Renal pelvis (tissue), 4 donors: ENCODE measurements around the gene CBX2. TPM values are rescaled to one million over a fixed set of nuclear protein-coding genes. Genes with fewer than 3 reads are reported as not detected.
"Not testable (repeated sequence)": the region's sequence is repeated elsewhere in the genome, so short reads cannot be mapped to it uniquely, and the experiment has no call there.

ENCODE experiments used
- DNase-seq: peaks from one replicate; pipeline ENCODE4 v3.0.0-alpha.2; 2013
- polyA plus RNA-seq, 3 donors: library from polyadenylated mRNA; unstranded; fragments of 120-200 nt; gene quantifications; one replicate each; pipeline ENCODE4 v1.2.1, GENCODE V29; 2013; ENCODE audit not compliant: insufficient read length in 3 of 3

The CBX2 gene
- polyA plus RNA-seq, 3 donors = 24.3 to 37.7 (median 30.7) TPM

DNA sequence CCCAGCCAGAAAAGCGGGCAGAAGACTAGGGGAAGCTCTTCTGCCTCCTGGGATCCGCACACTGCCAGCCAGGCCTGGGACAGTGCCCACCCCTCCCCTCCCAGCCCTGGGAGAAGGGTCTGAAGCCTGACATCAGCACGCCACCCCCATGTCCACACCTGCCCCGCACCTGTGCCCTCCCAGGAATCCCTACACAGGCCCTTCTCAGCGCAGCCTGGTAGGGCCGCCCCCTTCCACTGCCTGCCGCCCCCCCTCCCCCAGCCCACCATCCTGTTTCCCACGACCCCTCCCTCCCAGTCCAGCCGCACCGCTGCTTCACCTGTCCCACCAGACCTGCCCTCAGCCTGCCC, 36.6 kb upstream of the CBX2 start:
- no peak for DNase-seq

DNA sequence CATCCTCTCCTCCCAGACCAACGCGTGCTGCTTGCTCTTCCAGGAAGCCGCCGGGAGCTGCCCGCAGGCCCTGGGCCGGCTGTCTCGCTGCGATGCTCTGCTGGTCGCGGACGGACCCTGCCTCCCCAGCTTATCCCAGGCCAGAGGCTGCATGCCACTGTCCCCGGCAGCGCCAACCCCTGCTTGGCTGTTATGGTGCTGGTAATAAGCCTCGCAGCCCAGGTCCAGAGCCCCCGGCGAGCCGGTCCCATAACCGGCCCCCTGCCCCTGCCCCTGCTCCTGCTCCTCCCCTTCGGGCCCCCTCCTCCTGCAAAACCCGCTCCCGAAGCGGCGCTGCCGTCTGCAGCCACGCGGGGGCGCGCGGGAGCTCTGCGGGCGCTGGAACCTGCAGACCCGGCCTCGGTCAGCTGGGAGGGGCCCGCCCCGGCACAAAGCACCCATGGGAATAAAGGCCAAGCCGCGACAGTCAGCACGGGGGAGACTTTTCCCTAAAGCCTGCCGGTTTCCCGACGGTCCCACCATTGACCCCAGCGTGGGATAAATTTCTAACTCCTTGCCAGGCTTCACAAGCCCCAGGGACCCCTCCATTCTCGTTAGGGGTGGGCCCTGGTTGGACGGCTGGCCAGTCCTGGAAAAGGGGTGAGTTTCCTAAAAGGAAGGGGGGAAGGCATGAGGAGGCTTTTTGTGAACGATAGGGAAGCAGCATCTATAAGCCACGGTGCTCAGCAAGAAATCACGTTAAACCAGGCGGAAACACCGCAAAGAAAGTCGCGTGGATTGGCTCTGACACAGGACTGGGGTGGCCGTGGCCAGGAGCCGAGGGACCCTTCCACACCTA, 36.0 kb upstream of the CBX2 start:
- peak; percentile 77 for DNase-seq

GRCh38 chr17:79742589-79742918, 35.4 kb upstream of the CBX2 start:
- no peak for DNase-seq

DNA sequence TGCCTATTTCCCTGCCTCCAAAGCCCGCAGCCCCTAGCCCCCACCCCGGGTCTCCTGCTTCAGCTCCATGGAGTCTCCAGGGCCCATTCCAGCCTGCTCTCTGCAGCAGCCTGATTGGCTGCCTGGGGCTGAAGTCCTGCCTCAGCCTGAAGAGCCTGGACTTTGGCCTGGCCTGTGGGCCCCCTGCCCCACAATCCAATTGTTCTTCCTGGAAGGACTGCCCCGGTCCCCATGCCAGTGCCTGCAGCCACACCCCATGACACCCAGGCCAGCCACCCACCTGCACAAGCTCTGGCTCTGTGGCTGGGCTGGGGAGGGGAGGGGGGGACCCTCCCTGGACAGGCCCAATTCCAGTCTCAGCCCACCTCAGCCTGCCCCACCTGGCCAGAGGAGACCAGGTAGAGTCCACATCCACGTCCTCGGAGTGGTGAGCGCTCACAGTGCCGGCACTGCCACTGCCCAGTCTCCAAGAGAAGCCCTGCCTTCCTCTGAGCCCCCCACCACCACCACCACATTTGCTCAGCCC, 34.9 kb upstream of the CBX2 start:
- no peak for DNase-seq

GRCh38 chr17:79743614-79744013, 34.3 kb upstream of the CBX2 start:
- no peak for DNase-seq

DNA sequence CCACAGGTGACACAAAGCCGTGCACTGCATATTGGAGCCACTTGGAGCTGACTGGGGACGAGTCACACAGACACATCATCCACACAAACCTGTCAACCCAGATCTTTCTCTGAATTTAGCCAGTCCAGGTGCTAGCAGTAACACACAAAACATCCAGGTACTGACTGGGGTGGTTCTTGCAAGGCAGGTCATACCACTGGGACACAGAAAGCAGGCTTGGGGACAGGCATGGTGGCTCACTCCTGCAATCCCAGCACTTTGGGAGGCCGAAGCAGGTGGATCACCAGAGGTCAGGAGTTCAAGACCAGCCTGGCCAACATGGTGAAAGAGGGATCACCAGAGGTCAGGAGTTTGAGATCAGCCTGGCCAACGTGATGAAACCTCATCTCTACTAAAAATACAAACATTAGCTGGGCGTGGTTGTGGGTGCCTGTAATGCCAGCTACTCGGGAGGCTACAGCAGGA, 32.3 kb upstream of the CBX2 start:
- no peak for DNase-seq

DNA sequence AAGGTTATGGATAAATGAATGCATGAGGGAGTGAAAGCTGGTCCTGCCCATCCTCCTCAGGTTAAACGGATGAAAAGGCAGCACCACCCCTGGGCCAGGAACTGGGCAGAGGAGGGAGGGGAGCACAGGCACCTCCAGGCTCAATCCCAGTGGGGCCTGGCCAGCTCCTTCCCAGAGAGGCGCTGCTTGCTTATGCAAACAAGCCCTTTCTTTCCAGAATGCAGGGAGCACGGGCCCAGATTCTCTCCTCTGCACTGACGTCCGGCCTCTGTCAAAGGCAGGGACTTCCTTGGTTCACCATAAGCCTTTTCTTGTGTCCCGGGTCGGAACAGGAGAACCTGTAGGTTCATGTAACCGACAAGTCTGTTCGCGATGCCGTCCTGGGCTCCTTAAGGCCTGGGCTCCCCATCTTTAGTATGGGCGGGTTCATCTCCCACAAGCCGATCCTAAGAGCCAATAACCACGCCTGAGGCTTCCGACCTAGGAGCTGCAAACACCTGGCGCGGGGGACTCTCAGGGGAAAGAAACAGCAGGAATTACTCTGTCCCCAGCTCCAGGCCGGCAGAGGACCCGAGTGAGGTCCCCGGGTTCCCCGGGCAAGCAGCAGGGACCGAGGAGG, 30.9 kb upstream of the CBX2 start:
- no peak for DNase-seq

- DNase-seq = no peak
These were observed 30.2 kb upstream of the CBX2 start for GRCh38 chr17:79747508-79748294.

GRCh38 chr17:79748295-79749099, 29.5 kb upstream of the CBX2 start:
- no peak for DNase-seq

GRCh38 chr17:79749156-79749815, 28.7 kb upstream of the CBX2 start:
- no peak for DNase-seq

GRCh38 chr17:79749958-79750357, 28.0 kb upstream of the CBX2 start:
- DNase-seq = no peak

DNA sequence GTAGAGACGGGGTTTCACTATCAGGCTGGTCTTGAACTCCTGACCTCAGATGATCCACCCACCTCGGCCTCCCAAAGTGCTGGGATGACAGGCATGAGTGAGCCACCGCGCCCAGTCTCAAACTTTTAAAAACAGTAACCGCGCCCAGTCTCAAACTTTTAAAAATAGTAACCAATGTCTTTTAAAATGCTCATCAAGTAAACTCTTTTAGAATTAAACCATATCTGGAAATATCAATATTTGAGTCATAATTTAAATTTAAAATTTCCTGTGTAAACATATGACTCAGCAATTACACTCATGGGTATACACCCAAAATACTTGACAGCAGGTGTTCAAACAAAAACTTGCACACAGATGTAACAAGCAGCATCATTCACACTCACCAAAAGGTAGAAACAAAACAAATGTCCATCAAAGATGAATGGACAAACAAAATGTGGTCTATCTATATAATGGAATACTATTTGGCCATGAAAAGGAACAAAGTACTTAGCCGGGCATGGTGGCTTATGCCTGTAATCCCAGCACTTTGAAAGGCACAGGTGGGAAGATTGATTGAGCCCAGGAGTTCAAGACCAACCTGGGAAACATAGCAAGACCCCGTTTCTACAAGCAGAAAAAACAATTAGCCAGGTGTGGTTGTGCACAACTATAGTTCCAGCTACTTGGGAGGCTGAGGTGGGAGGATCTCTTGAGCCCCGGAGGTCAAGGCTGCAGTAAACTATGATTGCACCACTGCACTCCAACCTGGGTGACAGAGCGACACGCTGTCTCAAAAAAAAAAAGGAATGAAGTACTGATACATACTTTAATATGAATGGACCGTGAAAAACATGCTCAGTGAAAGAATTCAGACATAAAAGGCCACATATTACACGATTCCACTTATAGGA, 27.1 kb upstream of the CBX2 start:
- no peak for DNase-seq

GRCh38 chr17:79752175-79752574, 25.8 kb upstream of the CBX2 start:
- DNase-seq = no peak

DNA sequence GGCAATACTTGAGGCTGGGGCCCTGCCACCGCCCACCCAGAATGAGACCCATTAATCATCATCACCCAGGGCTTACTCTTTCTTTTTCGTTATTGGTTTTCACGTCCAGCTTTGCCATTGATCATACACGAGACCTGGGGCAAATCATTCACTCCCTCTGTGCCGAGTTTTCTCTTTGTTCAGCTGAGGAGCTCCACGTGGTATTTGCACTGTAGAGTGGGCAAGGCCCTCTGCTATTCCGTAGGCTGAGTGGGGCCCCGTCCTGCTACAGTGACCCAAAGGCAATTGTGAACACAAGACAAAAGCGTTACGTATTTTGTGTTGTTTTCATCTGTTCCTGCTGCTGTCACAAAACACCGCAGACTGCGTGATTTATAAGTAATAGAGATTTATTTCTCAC, 23.6 kb upstream of the CBX2 start:
- no peak for DNase-seq

GRCh38 chr17:79754903-79755302, 23.0 kb upstream of the CBX2 start:
- not testable (repeated sequence) for DNase-seq

GRCh38 chr17:79755591-79755990, 22.4 kb upstream of the CBX2 start:
- no peak for DNase-seq

DNA sequence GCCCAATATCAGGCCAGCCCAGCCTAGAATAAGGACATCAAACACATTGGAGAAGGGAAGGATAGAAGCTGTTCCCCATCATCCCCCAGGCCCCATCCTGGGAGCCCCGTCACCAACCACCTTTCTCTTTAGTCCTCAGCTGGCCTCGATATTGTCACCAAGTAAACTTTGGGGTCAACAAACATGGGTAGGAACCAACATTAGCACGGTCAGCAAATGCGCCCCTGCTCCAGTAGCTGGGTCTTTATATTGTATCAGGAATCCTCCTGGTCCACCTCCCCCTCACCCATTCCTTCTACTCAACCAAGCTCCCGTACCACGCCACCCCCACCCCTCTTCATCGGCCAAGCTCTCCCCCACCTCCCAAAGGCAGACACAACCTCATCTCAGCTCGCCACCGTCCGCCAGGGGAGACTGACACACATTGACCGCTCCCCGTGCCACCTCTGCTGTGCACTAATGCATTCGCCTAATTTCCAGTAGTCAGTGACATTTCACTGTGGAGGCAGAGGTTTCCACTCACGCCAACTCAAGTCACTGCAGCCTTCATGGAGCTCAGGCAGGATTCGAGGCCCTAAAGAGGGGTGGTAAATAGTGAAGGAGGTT, 20.7 kb upstream of the CBX2 start:
- no peak for DNase-seq

DNA sequence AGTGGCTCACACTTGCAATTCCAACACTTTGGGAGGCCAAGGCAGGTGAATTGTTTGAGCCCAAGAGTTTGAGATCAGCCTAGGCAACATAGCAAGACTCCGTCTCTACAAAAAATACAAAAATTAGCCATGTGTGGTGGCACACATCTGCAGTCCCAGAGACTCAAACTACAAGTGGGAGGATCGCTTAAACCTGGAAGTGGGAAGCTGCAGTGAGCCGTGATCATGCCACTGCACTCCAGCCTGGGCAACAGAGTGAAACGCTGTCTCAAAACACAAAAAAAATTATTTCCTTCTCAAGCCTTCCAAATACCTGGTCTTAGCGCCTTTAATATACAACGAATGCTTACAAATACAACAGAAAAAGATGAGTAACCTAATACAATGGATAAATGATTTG, 19.7 kb upstream of the CBX2 start:
- no peak for DNase-seq

DNA sequence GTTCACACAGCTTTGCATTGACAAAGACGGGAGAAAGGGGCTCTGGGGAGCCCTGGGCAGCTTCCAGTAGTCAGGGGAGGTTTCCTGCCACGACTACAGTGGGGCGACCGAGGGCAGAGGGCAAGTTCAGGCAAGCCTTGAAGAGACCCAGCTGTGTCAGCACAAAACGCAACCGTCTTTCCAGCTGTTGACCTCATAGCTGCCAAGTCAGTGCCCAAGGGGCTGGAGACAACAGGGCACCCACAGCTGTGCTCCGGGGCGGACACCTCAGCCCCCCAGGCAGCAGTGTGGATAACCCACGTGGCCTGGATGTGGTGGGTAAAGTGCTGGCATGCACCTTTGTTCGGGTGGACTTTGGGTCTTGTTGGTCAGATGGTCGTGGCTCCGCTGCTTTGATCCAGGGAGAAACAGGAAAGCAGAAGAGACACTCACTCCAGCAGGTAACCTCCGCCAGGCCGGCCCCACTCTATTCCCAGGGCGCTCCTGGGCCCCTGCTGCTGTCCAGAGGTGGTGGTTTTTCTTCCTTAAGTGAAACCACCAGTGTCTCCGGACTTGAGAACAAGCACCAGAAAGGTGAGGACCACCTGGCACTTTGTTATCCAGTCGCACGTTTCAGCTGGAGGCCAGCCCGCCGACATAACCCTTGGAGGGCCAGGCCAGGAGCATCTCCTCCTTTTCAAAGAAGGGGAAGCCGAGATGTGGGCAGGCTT, 17.6 kb upstream of the CBX2 start:
- DNase-seq = no peak
